Gastroesophageal sphincter (tissue), 3 donors: ENCODE results near the gene CLSTN2.

Experiments used
- CTCF ChIP-seq, 4 experiments: fragments of 200-600 bp in 2 of 4; fragments of 450-650 bp in 2 of 4; sonication (generic) in 1 of 4; IDR thresholded peaks; one replicate each; pipeline ENCODE4 v1.5.1; 2017 to 2019; ENCODE audit warnings: antibody characterized with exemption in 4 of 4, mild to moderate bottlenecking in 2 of 4, moderate library complexity in 2 of 4
- EP300 ChIP-seq: sonication (generic); formaldehyde crosslinking; IDR thresholded peaks from one replicate; pipeline ENCODE4 v1.6.1; 2017; ENCODE audit warnings: antibody characterized with exemption, mild to moderate bottlenecking
- POLR2A ChIP-seq, 2 donors: fragments of 450-650 bp; IDR thresholded peaks; one replicate each; pipeline ENCODE4 v1.6.1; 2017; ENCODE audit warnings: antibody characterized with exemption in 2 of 2, mild to moderate bottlenecking in 2 of 2, moderate library complexity in 1 of 2
- POLR2AphosphoS5 ChIP-seq: sonication (generic); formaldehyde crosslinking; IDR thresholded peaks from one replicate; pipeline ENCODE4 v1.6.1; 2017; ENCODE audit warnings: antibody characterized with exemption

GRCh38 chr3:139928708-139929505 is 6.1 kb upstream of the CLSTN2 start:
- TF ChIP-seq POLR2AphosphoS5 (no peak), CTCF (IDR thresholded peaks at IDR 0.05) (no peak), POLR2A (IDR thresholded peaks at IDR 0.05) (no peak), EP300 (no peak)
